ENCODE measurements around the gene CPED1. TPM values are rescaled to one million over a fixed set of nuclear protein-coding genes. Genes with fewer than 3 reads are reported as not detected.

The CPED1 gene
- total RNA-seq, 1 donor from 2014 or later, result 3.9 TPM

DNA sequence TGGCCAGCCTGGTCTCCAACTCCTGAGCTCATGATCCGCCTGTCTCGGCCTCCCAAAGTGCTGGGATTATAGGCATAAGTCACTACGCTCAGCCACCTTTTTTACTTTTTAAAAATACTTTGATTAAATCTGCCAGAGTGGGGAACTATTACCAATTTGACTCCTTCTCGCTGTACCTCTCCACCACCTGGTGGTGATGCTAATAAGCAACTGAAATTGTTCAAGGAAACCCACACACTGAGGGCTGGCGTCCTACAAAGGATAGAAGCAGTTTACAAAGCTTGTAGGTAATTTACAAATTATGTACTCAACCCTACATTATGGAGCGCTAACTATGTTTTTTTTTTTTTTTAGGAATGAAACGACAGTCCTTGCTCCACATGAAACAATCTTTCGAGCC is 111.1 kb downstream of the CPED1 start:
- no peaks in the 10 kb centered on the region for H3K9me3 Mint-ChIP-seq (ENCODE audit: unreplicated experiment)
- DNase-seq (ENCODE audit: extremely low spot score, unreplicated experiment), result no peak
- peak; percentile 9 for TF ChIP-seq CTCF (IDR thresholded peaks at IDR 0.05)
- H3K4me3 Mint-ChIP-seq (ENCODE audit: unreplicated experiment), result no peak overlapping the region
- H3K27me3 Mint-ChIP-seq (ENCODE audit: unreplicated experiment), result no peaks in the 10 kb centered on the region
- H3K27ac Mint-ChIP-seq (ENCODE audit: unreplicated experiment), result no peak overlapping the region
- peaks cover 6% of the 10 kb centered on the region for H3K36me3 Mint-ChIP-seq (ENCODE audit: unreplicated experiment)
- H3K4me1 Mint-ChIP-seq (ENCODE audit: unreplicated experiment), result no peaks in the 10 kb centered on the region

DNA sequence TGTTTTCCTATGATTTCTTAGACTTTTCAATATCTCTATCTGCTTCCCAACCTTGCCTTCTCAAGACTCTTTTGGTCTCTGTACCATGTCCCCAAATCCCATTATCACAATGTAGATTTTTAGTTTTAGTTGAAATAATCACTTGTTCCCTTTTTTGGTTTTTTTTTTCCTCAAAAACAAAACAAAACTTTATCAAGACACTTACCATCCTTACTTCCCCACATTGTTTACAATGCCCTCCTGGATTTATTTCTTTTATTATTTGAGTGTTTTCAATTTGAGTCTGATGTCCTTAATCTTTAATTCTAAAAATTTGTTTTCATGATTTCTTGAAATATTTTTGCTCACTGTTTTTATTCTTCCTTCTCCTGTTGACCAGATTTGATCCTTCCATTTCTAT is 112.6 kb downstream of the CPED1 start:
- H3K4me3 Mint-ChIP-seq (ENCODE audit: unreplicated experiment), result no peak overlapping the region
- no peak for TF ChIP-seq CTCF (IDR thresholded peaks at IDR 0.05)
- DNase-seq (ENCODE audit: extremely low spot score, unreplicated experiment), result no peak
- H3K27me3 Mint-ChIP-seq (ENCODE audit: unreplicated experiment), result no peaks in the 10 kb centered on the region
- H3K4me1 Mint-ChIP-seq (ENCODE audit: unreplicated experiment), result no peaks in the 10 kb centered on the region
- H3K9me3 Mint-ChIP-seq (ENCODE audit: unreplicated experiment), result no peaks in the 10 kb centered on the region
- peaks cover 6% of the 10 kb centered on the region for H3K36me3 Mint-ChIP-seq (ENCODE audit: unreplicated experiment)
- no peak overlapping the region for H3K27ac Mint-ChIP-seq (ENCODE audit: unreplicated experiment)

DNA sequence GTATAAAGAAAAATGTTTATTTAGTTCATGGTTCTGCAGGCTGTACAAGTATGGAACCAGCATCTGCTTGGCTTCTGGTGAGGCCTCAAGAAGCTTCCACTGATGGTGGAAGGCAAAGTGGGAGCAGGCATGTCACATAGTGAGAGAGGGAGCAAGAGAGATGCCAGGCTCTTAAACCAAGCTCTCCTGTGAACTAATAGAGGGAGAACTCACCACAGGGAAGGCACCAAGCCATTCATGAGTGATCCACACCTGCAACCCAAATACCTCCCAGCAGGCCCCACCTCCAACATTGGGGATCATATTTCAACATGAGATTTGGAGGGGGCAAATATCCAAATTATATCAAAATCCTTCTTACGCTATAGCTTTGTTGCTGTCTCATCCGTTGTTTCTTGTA is 113.1 kb downstream of the CPED1 start:
- Mint-ChIP-seq H3K27ac (ENCODE audit: unreplicated experiment) (no peak overlapping the region), H3K4me3 (ENCODE audit: unreplicated experiment) (no peak overlapping the region), H3K9me3 (ENCODE audit: unreplicated experiment) (no peaks in the 10 kb centered on the region), H3K4me1 (ENCODE audit: unreplicated experiment) (no peaks in the 10 kb centered on the region), H3K27me3 (ENCODE audit: unreplicated experiment) (no peaks in the 10 kb centered on the region), H3K36me3 (ENCODE audit: unreplicated experiment) (peaks cover 6% of the 10 kb centered on the region)
- DNase-seq (ENCODE audit: extremely low spot score, unreplicated experiment), result no peak
- TF ChIP-seq CTCF (IDR thresholded peaks at IDR 0.05), result no peak

GRCh38 chr7:121102619-121103018 is 114.1 kb downstream of the CPED1 start:
- DNase-seq (ENCODE audit: extremely low spot score, unreplicated experiment), result no peak
- Mint-ChIP-seq H3K4me3 (ENCODE audit: unreplicated experiment) (no peak overlapping the region), H3K27ac (ENCODE audit: unreplicated experiment) (no peak overlapping the region), H3K27me3 (ENCODE audit: unreplicated experiment) (no peaks in the 10 kb centered on the region), H3K36me3 (ENCODE audit: unreplicated experiment) (peaks cover 6% of the 10 kb centered on the region), H3K4me1 (ENCODE audit: unreplicated experiment) (no peaks in the 10 kb centered on the region), H3K9me3 (ENCODE audit: unreplicated experiment) (no peaks in the 10 kb centered on the region)
- no peak for TF ChIP-seq CTCF (IDR thresholded peaks at IDR 0.05)

DNA sequence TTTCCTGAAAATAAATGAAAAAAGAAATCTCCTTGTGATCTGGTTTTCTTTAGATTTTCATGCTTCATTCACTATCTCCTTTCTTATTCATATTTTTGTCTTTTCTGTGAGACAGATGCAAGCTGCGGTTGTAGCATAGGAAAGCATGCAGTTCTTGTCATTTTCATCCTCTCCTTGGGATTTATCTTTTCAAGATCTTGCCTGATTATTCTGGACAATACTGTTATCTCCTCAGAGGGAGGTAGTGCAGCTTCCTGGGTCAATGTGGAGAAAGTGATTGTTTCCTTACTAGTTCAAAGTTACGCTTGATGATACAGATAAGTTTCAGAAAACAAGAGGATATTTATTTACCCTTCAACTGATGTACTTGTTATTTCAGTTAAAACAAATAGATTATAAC is 114.6 kb downstream of the CPED1 start:
- TF ChIP-seq CTCF (IDR thresholded peaks at IDR 0.05), result no peak
- DNase-seq (ENCODE audit: extremely low spot score, unreplicated experiment), result no peak
- H3K36me3 Mint-ChIP-seq (ENCODE audit: unreplicated experiment), result peaks cover 6% of the 10 kb centered on the region
- no peaks in the 10 kb centered on the region for H3K4me1 Mint-ChIP-seq (ENCODE audit: unreplicated experiment)
- no peaks in the 10 kb centered on the region for H3K27me3 Mint-ChIP-seq (ENCODE audit: unreplicated experiment)
- H3K27ac Mint-ChIP-seq (ENCODE audit: unreplicated experiment), result no peak overlapping the region
- no peaks in the 10 kb centered on the region for H3K9me3 Mint-ChIP-seq (ENCODE audit: unreplicated experiment)
- no peak overlapping the region for H3K4me3 Mint-ChIP-seq (ENCODE audit: unreplicated experiment)

Measured in osteocyte (in vitro differentiated cells).